Parathyroid adenoma (tissue), 2 donors: Measurements from ENCODE around the gene NKAIN2.
"Not testable (repeated sequence)": the region's sequence is repeated elsewhere in the genome, so short reads cannot be mapped to it uniquely, and the experiment has no call there.

Experiments
- H2AFZ ChIP-seq: fragments of 300-600 bp; sonication (generic); one replicate; pipeline ENCODE4 v1.7.0; 2017; ENCODE audit warnings: antibody characterized with exemption, mild to moderate bottlenecking
- H3K27ac ChIP-seq: fragments of 300-600 bp; sonication (generic); one replicate; pipeline ENCODE4 v1.7.0; 2017
- H3K27me3 ChIP-seq: fragments of 300-600 bp; sonication (generic); one replicate; pipeline ENCODE4 v1.7.0; 2017; ENCODE audit warnings: low read length; ENCODE audit not compliant: control insufficient read depth, insufficient read depth
- H3K36me3 ChIP-seq: fragments of 300-600 bp; sonication (generic); one replicate; pipeline ENCODE4 v1.7.0; 2017; ENCODE audit warnings: low read length; ENCODE audit not compliant: control insufficient read depth, insufficient read depth
- H3K4me1 ChIP-seq: fragments of 300-600 bp; sonication (generic); one replicate; pipeline ENCODE4 v1.7.0; 2017; ENCODE audit warnings: control low read depth
- H3K4me2 ChIP-seq: fragments of 300-600 bp; sonication (generic); one replicate; pipeline ENCODE4 v1.7.0; 2017; ENCODE audit warnings: low read length
- H3K4me3 ChIP-seq: fragments of 300-600 bp; sonication (generic); one replicate; pipeline ENCODE4 v1.7.0; 2017; ENCODE audit warnings: low read depth, low read length
- H3K79me2 ChIP-seq: fragments of 300-600 bp; sonication (generic); one replicate; pipeline ENCODE4 v1.7.0; 2017; ENCODE audit warnings: control low read depth
- H3K9ac ChIP-seq: fragments of 300-600 bp; sonication (generic); one replicate; pipeline ENCODE4 v1.7.0; 2017; ENCODE audit warnings: mild to moderate bottlenecking
- H3K9me3 ChIP-seq: fragments of 300-600 bp; sonication (generic); one replicate; pipeline ENCODE4 v1.7.0; 2017; ENCODE audit warnings: low read length; ENCODE audit not compliant: control insufficient read depth
- TF ChIP-seq, protein P1 (sequence below): fragments of 300-600 bp; sonication (generic); IDR thresholded peaks from one replicate; pipeline ENCODE4 v1.7.0; 2017; ENCODE audit warnings: antibody characterized with exemption, mild to moderate bottlenecking
- donor health status: primary hyperparathyroidism.

NKAIN2 gene

DNA sequence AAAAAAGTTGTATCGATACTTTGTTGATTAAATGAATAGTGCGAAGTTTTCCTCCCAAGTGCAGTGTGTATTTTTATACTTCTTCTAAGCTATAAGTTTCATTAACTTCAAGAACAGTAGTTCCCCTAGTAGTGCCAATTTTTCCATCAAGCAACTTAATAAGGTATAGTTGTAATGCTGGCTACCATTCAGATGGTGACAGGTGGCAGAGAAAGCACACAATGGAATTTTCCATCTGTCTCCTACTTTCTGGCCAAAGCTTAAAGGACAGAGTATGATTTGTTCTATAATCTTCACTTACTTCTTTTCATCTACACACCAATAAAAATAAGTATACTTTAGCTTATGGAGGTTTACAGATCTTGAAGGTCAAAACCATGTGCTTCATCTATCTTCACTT, 431.1 kb downstream of the NKAIN2 start:
- no peak overlapping the region for H3K4me2 ChIP-seq
- H3K4me3 ChIP-seq: no peak overlapping the region
- TF ChIP-seq, protein P1, sequence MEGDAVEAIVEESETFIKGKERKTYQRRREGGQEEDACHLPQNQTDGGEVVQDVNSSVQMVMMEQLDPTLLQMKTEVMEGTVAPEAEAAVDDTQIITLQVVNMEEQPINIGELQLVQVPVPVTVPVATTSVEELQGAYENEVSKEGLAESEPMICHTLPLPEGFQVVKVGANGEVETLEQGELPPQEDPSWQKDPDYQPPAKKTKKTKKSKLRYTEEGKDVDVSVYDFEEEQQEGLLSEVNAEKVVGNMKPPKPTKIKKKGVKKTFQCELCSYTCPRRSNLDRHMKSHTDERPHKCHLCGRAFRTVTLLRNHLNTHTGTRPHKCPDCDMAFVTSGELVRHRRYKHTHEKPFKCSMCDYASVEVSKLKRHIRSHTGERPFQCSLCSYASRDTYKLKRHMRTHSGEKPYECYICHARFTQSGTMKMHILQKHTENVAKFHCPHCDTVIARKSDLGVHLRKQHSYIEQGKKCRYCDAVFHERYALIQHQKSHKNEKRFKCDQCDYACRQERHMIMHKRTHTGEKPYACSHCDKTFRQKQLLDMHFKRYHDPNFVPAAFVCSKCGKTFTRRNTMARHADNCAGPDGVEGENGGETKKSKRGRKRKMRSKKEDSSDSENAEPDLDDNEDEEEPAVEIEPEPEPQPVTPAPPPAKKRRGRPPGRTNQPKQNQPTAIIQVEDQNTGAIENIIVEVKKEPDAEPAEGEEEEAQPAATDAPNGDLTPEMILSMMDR: no peak
- no peaks in the 10 kb centered on the region for H3K9me3 ChIP-seq
- H3K36me3 ChIP-seq: no peaks in the 10 kb centered on the region
- H2AFZ ChIP-seq: no peak overlapping the region
- no peaks in the 10 kb centered on the region for H3K4me1 ChIP-seq
- H3K79me2 ChIP-seq: no peaks in the 10 kb centered on the region
- H3K9ac ChIP-seq: no peak overlapping the region
- H3K27me3 ChIP-seq: no peaks in the 10 kb centered on the region
- H3K27ac ChIP-seq: no peak overlapping the region

- no peaks in the 10 kb centered on the region for H3K79me2 ChIP-seq
- TF ChIP-seq, protein P1: no peak
- H3K9ac ChIP-seq: no peak overlapping the region
- H2AFZ ChIP-seq: no peak overlapping the region
- no peaks in the 10 kb centered on the region for H3K27me3 ChIP-seq
- no peaks in the 10 kb centered on the region for H3K36me3 ChIP-seq
- no peaks in the 10 kb centered on the region for H3K9me3 ChIP-seq
- no peak overlapping the region for H3K4me2 ChIP-seq
- H3K4me1 ChIP-seq: no peaks in the 10 kb centered on the region
- no peak overlapping the region for H3K27ac ChIP-seq
- H3K4me3 ChIP-seq: no peak overlapping the region
These were observed 434.2 kb downstream of the NKAIN2 start for GRCh38 chr6:124237911-124238310.

DNA sequence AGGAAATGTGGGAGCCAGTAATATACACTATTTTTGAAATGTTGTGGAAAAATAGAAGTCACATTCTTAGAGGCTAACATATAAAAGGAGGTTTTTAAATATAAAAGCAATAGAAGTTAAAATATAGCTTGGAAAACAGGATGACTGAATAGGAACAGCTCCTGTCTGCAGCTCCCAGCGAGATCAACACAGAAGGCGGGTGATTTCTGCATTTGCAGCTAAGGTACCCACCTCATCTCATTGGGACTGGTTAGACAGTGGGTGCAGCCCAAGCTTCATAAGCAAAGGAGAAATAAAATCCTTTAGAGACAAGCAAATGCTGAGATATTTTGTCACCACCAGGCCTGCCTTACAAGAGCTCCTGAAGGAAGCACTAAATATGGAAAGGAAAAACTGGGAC, 434.7 kb downstream of the NKAIN2 start:
- H3K79me2 ChIP-seq, H2AFZ ChIP-seq, H3K27ac ChIP-seq, H3K4me2 ChIP-seq, H3K27me3 ChIP-seq, H3K4me3 ChIP-seq, H3K9ac ChIP-seq, H3K36me3 ChIP-seq, H3K9me3 ChIP-seq, H3K4me1 ChIP-seq: not testable (repeated sequence)

GRCh38 chr6:124254941-124255685, 451.4 kb downstream of the NKAIN2 start:
- TF ChIP-seq, protein P1: no peak
- Histone ChIP-seq H2AFZ (no peak overlapping the region), H3K9ac (no peak overlapping the region), H3K36me3 (no peaks in the 10 kb centered on the region), H3K4me1 (no peaks in the 10 kb centered on the region), H3K27ac (no peak overlapping the region), H3K4me2 (no peak overlapping the region), H3K79me2 (no peaks in the 10 kb centered on the region), H3K27me3 (no peaks in the 10 kb centered on the region), H3K4me3 (no peak overlapping the region), H3K9me3 (no peaks in the 10 kb centered on the region)

GRCh38 chr6:124260337-124260736, 456.7 kb downstream of the NKAIN2 start:
- Histone ChIP-seq H3K9ac (no peak overlapping the region), H3K9me3 (no peaks in the 10 kb centered on the region), H3K4me3 (no peak overlapping the region), H3K27me3 (no peaks in the 10 kb centered on the region), H3K27ac (no peak overlapping the region), H3K79me2 (no peaks in the 10 kb centered on the region), H2AFZ (no peak overlapping the region), H3K36me3 (no peaks in the 10 kb centered on the region), H3K4me2 (no peak overlapping the region), H3K4me1 (no peaks in the 10 kb centered on the region)
- TF ChIP-seq, protein P1: no peak
